Activated CD4-positive, alpha-beta memory T cell treated with anti-CD3 and anti-CD28 coated beads for 36 hours (primary cell): ENCODE results near the gene MPZL3. TPM values are rescaled to one million over a fixed set of nuclear protein-coding genes. Genes with fewer than 3 reads are reported as not detected.
A peak's percentile ranks its signal among the peaks of the same experiment; 100 is the strongest.

ENCODE experiments used
- CTCF ChIA-PET: fragments of 350-600 bp; sonication (Branson Sonifier 250); formaldehyde crosslinking; loops from one replicate; lab custom pipeline; 2021; ENCODE audit warnings: antibody characterized with exemption, inconsistent platforms; lab: Charles Lee
- POLR2A ChIA-PET: fragments of 350-600 bp; sonication (Branson Sonifier 250); formaldehyde crosslinking; loops from one replicate; lab custom pipeline; 2021; ENCODE audit warnings: antibody characterized with exemption; lab: Charles Lee
- DNase-seq: peaks from one replicate; pipeline ENCODE4 v3.0.0-alpha.2; 2020
- H3K27ac Mint-ChIP-seq: one replicate; pipeline ENCODE4 v1.8.0; 2021; ENCODE audit warnings: mixed read lengths
- H3K27me3 Mint-ChIP-seq: one replicate; pipeline ENCODE4 v1.8.0; 2021; ENCODE audit warnings: mixed read lengths
- H3K36me3 Mint-ChIP-seq: one replicate; pipeline ENCODE4 v1.8.0; 2021; ENCODE audit warnings: mixed read lengths
- H3K4me1 Mint-ChIP-seq: one replicate; pipeline ENCODE4 v1.8.0; 2021; ENCODE audit warnings: low read depth, mixed read lengths
- H3K4me3 Mint-ChIP-seq: one replicate; pipeline ENCODE4 v1.8.0; 2021; ENCODE audit warnings: mild to moderate bottlenecking, mixed read lengths
- H3K9me3 Mint-ChIP-seq: one replicate; pipeline ENCODE4 v1.8.0; 2021; ENCODE audit warnings: mixed read lengths
- intact Hi-C: fragments of 100-400 bp; cut with micrococcal nuclease; formaldehyde crosslinking; loops from one replicate; pipeline ENCODE4 v1.15.1; 2023
- total RNA-seq, 2 experiments: library from RNA; stranded (reverse); gene quantifications; one replicate each; pipeline ENCODE4 v1.2.3, GENCODE V29; 2021

MPZL3 gene
- total RNA-seq, 2 experiments from 2014 or later = 47.3 to 49.0 TPM

DNA sequence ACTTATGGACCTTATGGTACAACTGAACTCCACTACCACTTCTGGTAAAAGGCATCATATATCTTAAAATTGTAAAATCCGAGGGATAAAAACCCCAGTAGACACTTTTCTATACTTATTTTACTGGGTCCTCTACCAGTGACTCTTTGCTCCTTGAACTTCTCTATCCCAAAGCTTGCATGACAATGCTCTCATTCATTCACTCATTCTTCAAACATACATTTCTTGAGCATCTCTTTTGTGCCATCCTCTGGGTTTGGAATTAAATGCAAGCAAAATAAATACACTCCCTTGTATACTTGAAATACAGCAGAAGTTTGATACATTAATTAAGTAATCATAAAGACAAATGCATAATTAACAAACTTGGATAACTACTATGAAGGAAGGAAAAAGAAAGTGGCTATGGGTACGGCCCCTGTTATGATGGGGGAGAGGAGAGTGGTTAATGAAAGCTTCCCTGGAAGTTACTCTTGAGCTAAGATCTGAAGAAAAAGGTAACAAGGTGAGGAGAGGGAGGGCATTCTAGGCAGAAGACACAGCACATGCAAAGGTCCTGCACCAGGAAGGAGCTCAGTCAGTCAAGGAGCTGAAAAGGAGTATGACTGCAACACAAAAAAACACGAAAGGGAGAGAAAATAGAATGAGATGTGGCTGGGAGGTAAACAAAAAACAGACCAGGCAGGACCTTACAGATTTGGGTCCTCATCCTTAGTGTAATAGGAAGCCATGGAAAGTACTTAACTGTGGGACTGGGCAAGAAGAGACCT, 8.0 kb downstream of the MPZL3 start:
- no peak for DNase-seq
- intact Hi-C loops = loop anchor here (5.0 to 10.0 kb wide), 4 partner anchors 98 to 628 kb away; partner anchors contain the start of genes CD3D and CD3G
- ChIA-PET POLR2A (interaction anchor here (0.7 to 5.4 kb wide), 5 partner anchors 19 to 33 kb away, joined by 3 to 75 read pairs (median 3); partner anchors contain the start of gene JAML), CTCF (interaction anchor here (0.8 to 1.3 kb wide), 3 partner anchors 20 to 42 kb away, joined by 3 to 6 read pairs (median 3); partner anchors contain the start of gene JAML)
- no peaks in the 10 kb centered on the region for H3K27me3 Mint-ChIP-seq
- H3K4me1 Mint-ChIP-seq = peaks cover 81% of the 10 kb centered on the region
- H3K4me3 Mint-ChIP-seq = no peak overlapping the region
- no peaks in the 10 kb centered on the region for H3K9me3 Mint-ChIP-seq
- peaks cover 46% of the 10 kb centered on the region for H3K36me3 Mint-ChIP-seq
- H3K27ac Mint-ChIP-seq = peak overlapping the region; percentile 96

DNA sequence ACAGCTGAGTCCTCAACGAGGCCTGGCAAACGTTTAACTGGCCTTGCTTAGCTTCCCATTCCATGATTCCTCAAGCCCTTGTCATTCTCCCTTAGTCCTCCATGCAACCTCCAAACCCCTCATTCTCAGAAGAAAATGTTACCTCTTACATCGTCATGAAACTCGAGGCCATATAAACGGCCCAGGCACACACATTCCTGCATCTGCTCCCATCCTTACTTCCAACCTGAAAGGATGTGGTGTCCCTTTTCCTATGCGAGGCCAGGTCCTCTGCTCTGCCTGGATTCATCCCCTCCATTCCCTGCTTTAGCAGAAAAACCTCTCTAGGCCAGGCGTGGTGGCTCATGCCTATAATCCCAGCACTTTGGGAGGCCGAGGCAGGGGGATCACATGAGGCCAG, 9.0 kb downstream of the MPZL3 start:
- peaks cover 86% of the 10 kb centered on the region for H3K4me1 Mint-ChIP-seq
- CTCF ChIA-PET = interaction anchor here (3.4 kb wide), 1 partner anchor 41 kb away, joined by 8 read pairs; no protein-coding TSS in a partner anchor
- DNase-seq = no peak

DNA sequence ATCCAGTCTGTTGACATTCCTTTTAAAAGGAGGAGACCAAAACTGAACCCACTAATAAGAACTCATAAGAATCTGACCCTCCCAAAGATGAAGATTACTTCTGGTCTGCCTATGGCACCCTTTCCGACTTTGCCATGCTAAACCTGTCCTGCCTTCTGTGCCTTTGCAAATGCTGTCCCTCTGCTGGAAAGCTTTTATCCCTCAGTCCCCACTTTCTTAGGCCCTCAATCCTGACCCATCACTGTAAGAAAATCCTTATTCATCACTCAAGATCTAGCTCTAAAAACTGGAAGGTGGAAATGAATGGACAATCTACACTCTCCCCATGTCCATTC, 10.4 kb downstream of the MPZL3 start:
- CTCF ChIA-PET = interaction anchor here (0.6 to 3.4 kb wide), 12 partner anchors 9 to 197 kb away, joined by 3 to 10 read pairs (median 4); partner anchors contain the start of gene JAML
- no peaks in the 10 kb centered on the region for H3K27me3 Mint-ChIP-seq
- no peak for DNase-seq
- intact Hi-C loops = loop anchor here (1.0 to 10.0 kb wide), 11 partner anchors 9 to 631 kb away; partner anchors contain the start of genes CD3D, CD3E, CD3G and JAML
- POLR2A ChIA-PET = interaction anchor here (0.6 to 5.4 kb wide), 19 partner anchors 9 to 330 kb away, joined by 3 to 97 read pairs (median 7); partner anchors contain the start of genes ARCN1, CD3D, CD3E and JAML
- H3K27ac Mint-ChIP-seq = peak overlapping the region; percentile 96
- peaks cover 87% of the 10 kb centered on the region for H3K4me1 Mint-ChIP-seq
- H3K9me3 Mint-ChIP-seq = no peaks in the 10 kb centered on the region
- H3K36me3 Mint-ChIP-seq = peaks cover 59% of the 10 kb centered on the region
- H3K4me3 Mint-ChIP-seq = peak overlapping the region; percentile 78

More for the DNA sequence above, 9.0 kb downstream of the MPZL3 start:
- POLR2A ChIA-PET = interaction anchor here (0.5 to 5.4 kb wide), 6 partner anchors 8 to 44 kb away, joined by 4 to 97 read pairs (median 29); partner anchors contain the start of genes JAML and MPZL3
- Mint-ChIP-seq H3K27ac (peak overlapping the region; percentile 96), H3K9me3 (no peaks in the 10 kb centered on the region), H3K27me3 (no peaks in the 10 kb centered on the region), H3K36me3 (peaks cover 56% of the 10 kb centered on the region), H3K4me3 (peak overlapping the region; percentile 54)
- intact Hi-C loops = loop anchor here (5.0 to 10.0 kb wide), 4 partner anchors 99 to 629 kb away; partner anchors contain the start of genes CD3D and CD3G

DNA sequence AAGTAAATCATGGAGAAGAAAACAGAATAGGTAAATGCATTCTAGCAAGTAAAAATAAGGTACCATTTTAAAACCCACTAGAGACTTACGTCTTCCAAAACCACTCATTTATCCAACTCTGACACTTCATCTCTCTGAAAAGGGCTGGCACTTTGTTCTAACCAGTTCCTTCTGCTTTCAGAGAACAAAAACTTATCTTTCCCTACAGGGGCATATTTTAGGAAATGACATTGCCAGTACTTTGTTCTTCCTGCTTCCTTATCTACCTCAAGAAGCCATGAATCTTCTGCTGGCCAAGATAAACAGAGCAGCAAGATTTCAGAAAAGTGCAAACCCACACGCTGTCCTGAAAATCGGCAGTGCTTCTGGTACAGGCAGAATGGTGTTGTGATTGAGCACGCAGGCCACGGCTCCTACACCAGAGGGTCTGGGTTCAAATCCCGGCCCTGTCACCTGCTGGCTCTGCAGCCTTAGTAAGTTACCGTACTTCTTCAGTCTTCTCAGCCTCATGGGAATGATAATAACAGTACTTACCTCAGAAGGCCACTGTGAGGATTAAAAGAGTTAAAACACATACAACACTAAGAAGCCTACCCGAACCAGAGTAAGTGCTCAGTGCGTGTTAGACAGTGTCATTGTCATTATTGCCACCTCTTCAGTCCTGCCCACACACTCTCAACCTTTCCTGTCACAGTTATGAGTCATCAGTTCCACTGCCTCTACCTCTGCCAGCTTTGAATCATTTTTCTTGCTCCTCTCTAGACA, 11.0 kb downstream of the MPZL3 start:
- peaks cover 63% of the 10 kb centered on the region for H3K36me3 Mint-ChIP-seq
- intact Hi-C loops = loop anchor here (1.0 to 10.0 kb wide), 11 partner anchors 9 to 631 kb away; partner anchors contain the start of genes CD3D, CD3E, CD3G and JAML

DNA sequence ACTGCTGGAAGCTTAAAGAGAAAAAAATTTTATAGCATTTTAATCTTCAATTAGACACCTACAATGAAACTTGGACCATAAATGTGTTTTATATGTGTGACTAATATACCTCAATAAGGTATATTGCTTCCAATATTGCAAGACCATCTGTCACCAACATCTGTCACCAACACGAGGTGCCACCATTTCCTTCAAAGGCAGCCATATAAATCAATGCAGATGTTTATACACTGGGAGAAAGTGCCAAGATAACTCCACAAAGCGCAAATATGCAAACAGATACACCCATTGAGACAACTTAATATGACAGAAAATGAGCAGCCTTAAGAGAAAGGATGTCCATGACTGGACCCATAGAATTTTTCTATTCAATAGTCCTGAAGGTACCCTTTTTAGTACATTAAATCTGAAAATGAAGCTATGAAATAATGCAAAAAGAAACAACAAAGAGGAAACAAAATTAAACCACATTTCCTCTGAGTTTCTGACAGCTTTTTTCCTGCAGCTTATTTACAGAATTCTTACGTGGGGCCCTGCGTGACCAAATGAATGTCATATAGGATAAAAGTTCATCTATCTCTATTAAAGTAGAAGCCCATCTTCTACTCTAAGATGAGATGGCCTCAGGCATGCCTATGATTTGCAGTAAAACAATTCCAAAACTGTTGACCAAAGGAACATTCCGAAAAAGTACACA, 12.5 kb downstream of the MPZL3 start:
- ChIA-PET CTCF (interaction anchor here (0.7 to 3.4 kb wide), 10 partner anchors 10 to 765 kb away, joined by 3 to 9 read pairs (median 6); partner anchors contain the start of genes JAML and MPZL3), POLR2A (interaction anchor here (0.6 to 5.4 kb wide), 13 partner anchors 9 to 69 kb away, joined by 3 to 97 read pairs (median 6); partner anchors contain the start of genes CD3E, JAML and MPZL3)
- peaks cover 77% of the 10 kb centered on the region for H3K4me1 Mint-ChIP-seq
- peak overlapping the region; percentile 96 for H3K27ac Mint-ChIP-seq
- H3K9me3 Mint-ChIP-seq = no peaks in the 10 kb centered on the region
- H3K27me3 Mint-ChIP-seq = no peaks in the 10 kb centered on the region
- intact Hi-C loops = loop anchor here (2.0 to 10.0 kb wide), 5 partner anchors 65 to 633 kb away; partner anchors contain the start of genes CD3D, CD3E and CD3G
- DNase-seq = no peak
- H3K36me3 Mint-ChIP-seq = peaks cover 67% of the 10 kb centered on the region
- H3K4me3 Mint-ChIP-seq = peak overlapping the region; percentile 78

More for the DNA sequence above, 11.0 kb downstream of the MPZL3 start:
- DNase-seq = peak; percentile 84
- POLR2A ChIA-PET = interaction anchor here (0.8 to 5.4 kb wide), 16 partner anchors 9 to 331 kb away, joined by 3 to 97 read pairs (median 8); partner anchors contain the start of genes ARCN1, CD3E, JAML and MPZL3
- peak overlapping the region; percentile 78 for H3K4me3 Mint-ChIP-seq
- peaks cover 88% of the 10 kb centered on the region for H3K4me1 Mint-ChIP-seq
- H3K27ac Mint-ChIP-seq = peak overlapping the region; percentile 96
- no peaks in the 10 kb centered on the region for H3K9me3 Mint-ChIP-seq
- H3K27me3 Mint-ChIP-seq = no peaks in the 10 kb centered on the region
- CTCF ChIA-PET = interaction anchor here (0.6 to 3.4 kb wide), 14 partner anchors 8 to 198 kb away, joined by 3 to 10 read pairs (median 4); partner anchors contain the start of gene JAML

DNA sequence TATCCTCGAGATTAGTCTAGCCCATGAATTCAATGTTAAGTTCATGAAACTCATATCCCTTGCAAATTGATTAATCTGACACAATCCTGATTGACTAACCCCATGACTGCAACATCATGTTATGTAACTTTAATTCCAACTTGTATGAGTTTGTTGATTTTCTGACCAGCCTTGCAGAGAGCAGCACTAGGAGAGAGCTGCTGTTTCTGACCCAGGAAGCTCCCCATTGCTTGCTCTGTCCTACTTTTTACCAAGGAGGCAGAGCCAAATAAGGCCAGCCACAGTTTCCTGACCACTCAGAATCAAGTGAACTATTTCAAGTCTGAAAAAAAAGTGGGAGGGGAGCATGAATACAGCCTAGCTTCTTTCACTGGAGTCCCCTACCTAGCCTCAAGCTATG, 13.2 kb downstream of the MPZL3 start:
- intact Hi-C loops = no loop called here
- no peak for DNase-seq
- Mint-ChIP-seq H3K9me3 (no peaks in the 10 kb centered on the region), H3K4me1 (peaks cover 70% of the 10 kb centered on the region), H3K36me3 (peaks cover 67% of the 10 kb centered on the region), H3K4me3 (peak overlapping the region; percentile 78), H3K27me3 (no peaks in the 10 kb centered on the region), H3K27ac (peak overlapping the region; percentile 96)
- ChIA-PET POLR2A (interaction anchor here (0.9 to 5.4 kb wide), 11 partner anchors 9 to 70 kb away, joined by 3 to 97 read pairs (median 7); partner anchors contain the start of genes CD3E, JAML and MPZL3), CTCF (interaction anchor here (0.9 to 2.0 kb wide), 6 partner anchors 9 to 57 kb away, joined by 3 to 9 read pairs (median 6); no protein-coding TSS in a partner anchor)

DNA sequence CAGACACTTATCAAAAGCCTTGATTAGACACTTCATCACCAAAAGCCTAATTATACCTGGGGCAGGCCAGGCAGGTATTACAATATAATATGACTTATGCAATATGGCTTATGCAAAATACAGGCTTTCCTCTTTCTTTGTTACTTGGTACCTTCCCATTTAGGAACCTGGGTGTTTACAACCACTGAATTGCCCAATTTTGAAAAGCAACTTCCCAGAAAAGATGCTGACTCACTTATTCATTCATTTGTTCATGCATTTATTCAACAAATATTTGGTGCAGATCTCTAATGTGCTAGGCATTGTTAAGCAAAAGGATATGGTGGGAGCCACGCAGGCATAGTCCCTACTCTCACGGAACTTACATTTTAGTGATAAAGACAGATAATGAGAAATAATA, 13.7 kb downstream of the MPZL3 start:
- Mint-ChIP-seq H3K4me3 (peak overlapping the region; percentile 78), H3K36me3 (peaks cover 70% of the 10 kb centered on the region), H3K27ac (peak overlapping the region; percentile 96), H3K9me3 (no peaks in the 10 kb centered on the region), H3K4me1 (peaks cover 67% of the 10 kb centered on the region), H3K27me3 (no peaks in the 10 kb centered on the region)
- CTCF ChIA-PET = interaction anchor here (0.9 to 1.4 kb wide), 3 partner anchors 24 to 57 kb away, joined by 5 to 9 read pairs (median 5); no protein-coding TSS in a partner anchor
- intact Hi-C loops = no loop called here
- POLR2A ChIA-PET = interaction anchor here (0.7 to 5.4 kb wide), 8 partner anchors 8 to 70 kb away, joined by 3 to 97 read pairs (median 8); partner anchors contain the start of genes JAML and MPZL3
- DNase-seq = no peak

DNA sequence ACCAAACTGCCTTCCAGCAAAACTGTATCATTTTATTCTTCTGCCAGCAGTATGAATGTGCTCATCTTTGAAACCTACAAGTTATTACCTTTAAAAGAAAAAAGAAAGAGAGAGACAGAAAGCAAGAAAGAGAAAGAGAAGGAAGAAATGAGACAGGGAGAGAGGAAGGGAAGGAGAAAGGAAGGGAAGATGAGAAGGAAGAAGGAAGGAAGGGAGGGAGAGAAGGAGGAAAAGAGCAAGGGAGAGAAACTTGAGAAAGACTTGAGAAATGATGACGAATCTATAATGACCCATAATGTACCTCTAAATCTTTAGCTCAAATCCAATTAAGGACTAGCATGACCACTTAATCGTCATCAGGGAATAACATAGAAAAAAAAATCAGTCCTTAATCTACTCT, 16.0 kb downstream of the MPZL3 start:
- peaks cover 71% of the 10 kb centered on the region for H3K36me3 Mint-ChIP-seq
- no peaks in the 10 kb centered on the region for H3K27me3 Mint-ChIP-seq
- peak overlapping the region; percentile 1 for H3K4me3 Mint-ChIP-seq
- peaks cover 44% of the 10 kb centered on the region for H3K4me1 Mint-ChIP-seq
- H3K9me3 Mint-ChIP-seq = no peaks in the 10 kb centered on the region
- ChIA-PET CTCF (interaction anchor here (1.3 to 2.2 kb wide), 2 partner anchors 38 to 60 kb away, joined by 4 to 8 read pairs; no protein-coding TSS in a partner anchor), POLR2A (interaction anchor here (1.1 to 2.2 kb wide), 2 partner anchors 11 to 15 kb away, joined by 4 to 5 read pairs; partner anchors contain the start of gene MPZL3)
- intact Hi-C loops = no loop called here
- peak overlapping the region; percentile 56 for H3K27ac Mint-ChIP-seq
- no peak for DNase-seq

DNA sequence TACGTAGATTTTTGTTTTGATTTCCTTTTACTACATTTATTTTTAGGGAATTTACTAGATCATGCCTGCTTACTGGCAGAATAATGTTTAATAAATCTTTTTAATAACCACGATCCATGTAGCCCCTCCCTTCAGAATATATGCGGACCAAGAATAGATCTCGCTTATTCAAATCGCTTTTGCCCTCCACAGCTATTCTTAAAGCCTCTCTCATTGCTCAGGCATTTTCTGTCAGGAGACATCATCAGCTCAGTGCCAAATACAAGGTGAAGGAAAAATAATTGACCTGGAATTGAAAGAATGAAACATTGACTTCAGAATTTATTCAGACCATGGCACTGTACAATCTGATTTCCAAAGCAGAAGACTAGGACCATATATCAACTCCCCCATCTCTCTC, 17.3 kb downstream of the MPZL3 start:
- POLR2A ChIA-PET = no interaction called here
- peak overlapping the region; percentile 63 for H3K27ac Mint-ChIP-seq

DNA sequence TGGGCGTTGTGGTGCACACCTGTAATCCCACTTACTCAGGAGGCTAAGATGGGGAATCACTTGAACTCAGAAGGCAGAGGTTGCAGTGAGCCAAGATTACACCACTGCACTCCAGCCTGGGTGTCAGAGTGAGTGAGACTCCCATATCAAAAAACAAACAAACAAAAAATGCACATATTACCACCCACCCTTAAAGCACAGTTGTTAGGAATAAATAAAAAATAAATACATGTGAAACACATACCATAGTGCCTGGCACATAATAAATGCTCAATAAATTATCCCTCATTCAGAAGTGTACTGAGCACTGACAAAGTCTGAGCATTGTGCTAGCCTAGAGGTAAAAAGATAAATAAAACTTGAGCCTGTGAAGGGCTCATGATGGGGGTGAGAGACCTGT, 18.3 kb downstream of the MPZL3 start:
- Mint-ChIP-seq H3K4me1 (peaks cover 28% of the 10 kb centered on the region), H3K4me3 (no peak overlapping the region), H3K36me3 (peaks cover 65% of the 10 kb centered on the region), H3K9me3 (no peaks in the 10 kb centered on the region), H3K27me3 (no peaks in the 10 kb centered on the region), H3K27ac (peak overlapping the region; percentile 85)
- intact Hi-C loops = no loop called here
- POLR2A ChIA-PET = interaction anchor here (1.9 kb wide), 1 partner anchor 9 kb away, joined by 8 read pairs; the partner anchor contains the start of gene JAML
- no peak for DNase-seq
- CTCF ChIA-PET = interaction anchor here (1.7 kb wide), 1 partner anchor 35 kb away, joined by 6 read pairs; no protein-coding TSS in a partner anchor

More for the DNA sequence above, 17.3 kb downstream of the MPZL3 start:
- CTCF ChIA-PET = interaction anchor here (1.7 kb wide), 1 partner anchor 36 kb away, joined by 6 read pairs; no protein-coding TSS in a partner anchor
- no peaks in the 10 kb centered on the region for H3K27me3 Mint-ChIP-seq
- no peaks in the 10 kb centered on the region for H3K9me3 Mint-ChIP-seq
- peaks cover 63% of the 10 kb centered on the region for H3K36me3 Mint-ChIP-seq
- H3K4me3 Mint-ChIP-seq = no peak overlapping the region
- DNase-seq = no peak
- peaks cover 32% of the 10 kb centered on the region for H3K4me1 Mint-ChIP-seq
- intact Hi-C loops = no loop called here
